GM12878 (cell line): Measurements from ENCODE around the gene FNIP1. TPM values are rescaled to one million over a fixed set of nuclear protein-coding genes. Genes with fewer than 3 reads are reported as not detected.

Experiments
- ATAC-seq: fragments of 200-7000 bp; cut with Tn5 transposase; 3 replicates; pipeline ENCODE4 v1.9.1; 2020; ENCODE audit warnings: mild to moderate bottlenecking, moderate library complexity
- BruUV-seq: library from RNA; stranded (reverse); fragments of 400-500 nt; replicated peaks from 2 replicates; lab custom pipeline; 2021; lab: Mats Ljungman, UMichigan
- CTCF ChIA-PET: fragments of 300-600 bp; sonication (Branson Sonifier 250); formaldehyde crosslinking; extraction: SDS; loops from one replicate; lab custom pipeline; 2021; ENCODE audit warnings: inconsistent platforms; lab: Yijun Ruan, JAX
- POLR2A ChIA-PET: fragments of 350-600 bp; formaldehyde crosslinking; extraction: SDS; loops from one replicate; lab custom pipeline; 2021; ENCODE audit warnings: inconsistent platforms; lab: Charles Lee
- RAD21 ChIA-PET: fragments of 300-600 bp; sonication (Branson Sonifier 250); formaldehyde crosslinking; loops from one replicate; lab custom pipeline; 2023; ENCODE audit warnings: antibody characterized with exemption; ENCODE audit not compliant: unreplicated experiment; lab: Charles Lee
- SMC1A ChIA-PET: fragments of 300-600 bp; sonication (Branson Sonifier 250); formaldehyde crosslinking; loops from one replicate; lab custom pipeline; 2023; ENCODE audit not compliant: unreplicated experiment, uncharacterized antibody; lab: Charles Lee
- DNase-seq: peaks from one replicate; pipeline ENCODE4 v3.0.0-alpha.2; 2011; ENCODE audit warnings: low read depth, low spot score
- FAIRE-seq: peaks from 3 replicates; lab custom pipeline; 2011; peaks lifted over from hg19 to GRCh38; lab: Jason Lieb, UNC
- H2AFZ ChIP-seq: 2 replicates; pipeline ENCODE4 v1.6.0; 2011; ENCODE audit warnings: low read depth, low read length, control low read depth; ENCODE audit not compliant: control insufficient read depth
- H3K27ac ChIP-seq: 2 replicates; pipeline ENCODE4 v1.5.1; 2011; ENCODE audit warnings: control low read depth; ENCODE audit not compliant: control insufficient read depth, insufficient read depth
- H3K27me3 ChIP-seq, 2 experiments: replicated peaks in 1 of 2; 2 replicates each; pipeline versions ENCODE4 v1.6.0 to v1.6.1; 2011; ENCODE audit warnings: low read length in 1 of 2; ENCODE audit not compliant: control insufficient read depth in 2 of 2, insufficient read depth in 2 of 2
- H3K36me3 ChIP-seq, 2 experiments: 2 replicates each; pipeline ENCODE4 v1.5.1; 2011; ENCODE audit warnings: low read length in 1 of 2; ENCODE audit not compliant: control insufficient read depth in 2 of 2, insufficient read depth in 2 of 2
- H3K4me1 ChIP-seq: 2 replicates; pipeline ENCODE4 v1.6.1; 2011; ENCODE audit warnings: mild to moderate bottlenecking, low read length, moderate library complexity, mixed read lengths; ENCODE audit not compliant: control insufficient read depth, insufficient read depth
- H3K4me2 ChIP-seq: 2 replicates; pipeline ENCODE4 v1.6.0; 2011; ENCODE audit warnings: control low read depth; ENCODE audit not compliant: control insufficient read depth, insufficient read depth
- H3K4me3 ChIP-seq: fragments of 200-600 bp; sonication (generic); 2 replicates; pipeline ENCODE4 v1.5.1; 2016
- H3K79me2 ChIP-seq: 2 replicates; pipeline ENCODE4 v1.6.0; 2011; ENCODE audit warnings: low read length; ENCODE audit not compliant: control insufficient read depth, insufficient read depth
- H3K9ac ChIP-seq: 2 replicates; pipeline ENCODE4 v1.8.0; 2011; ENCODE audit warnings: low read length, control low read depth, mixed read lengths; ENCODE audit not compliant: control insufficient read depth, insufficient read depth
- H3K9me3 ChIP-seq: replicated peaks from 3 replicates; pipeline ENCODE4 v1.5.1; 2011; ENCODE audit warnings: mild to moderate bottlenecking, low read length; ENCODE audit not compliant: control insufficient read depth, insufficient read depth
- H4K20me1 ChIP-seq: 2 replicates; pipeline ENCODE4 v1.6.0; 2011; ENCODE audit not compliant: control insufficient read depth, insufficient read depth
- BCLAF1 ChIP-seq: fragments of 450-650 bp; IDR thresholded peaks from 2 replicates; pipeline ENCODE4 v1.6.1; 2017; ENCODE audit warnings: antibody characterized with exemption, mild to moderate bottlenecking, moderate library complexity
- CBX3 ChIP-seq: fragments of 200-600 bp; sonication (generic); IDR thresholded peaks from 2 replicates; pipeline ENCODE4 v1.6.1; 2016; ENCODE audit warnings: low read depth, borderline replicate concordance
- KAT2A ChIP-seq: conservative IDR thresholded peaks from 2 replicates; pipeline ENCODE4 v1.6.1; 2011; ENCODE audit warnings: low read depth, low read length; ENCODE audit not compliant: control insufficient read depth
- MEF2A ChIP-seq: IDR thresholded peaks from 2 replicates; pipeline ENCODE4 v1.6.1; 2011; ENCODE audit warnings: low read depth, mild to moderate bottlenecking, low read length, moderate library complexity; ENCODE audit not compliant: insufficient read depth
- NR2F1 ChIP-seq: fragments of 450-650 bp; conservative IDR thresholded peaks from 2 replicates; pipeline ENCODE4 v1.6.1; 2017; ENCODE audit warnings: mild to moderate bottlenecking
- POU2F2 ChIP-seq: IDR thresholded peaks from 3 replicates; pipeline ENCODE4 v1.6.1; 2011; ENCODE audit warnings: low read depth, mild to moderate bottlenecking, low read length, borderline replicate concordance
- RB1 ChIP-seq: fragments of 450-650 bp; formaldehyde crosslinking; IDR thresholded peaks from 2 replicates; pipeline ENCODE4 v1.6.1; 2017; ENCODE audit warnings: mild to moderate bottlenecking, borderline replicate concordance
- RBBP5 ChIP-seq: fragments of 200-600 bp; sonication (generic); conservative IDR thresholded peaks from 2 replicates; pipeline ENCODE4 v1.6.1; 2016
- RELA ChIP-seq: fragments of 450-650 bp; IDR thresholded peaks from 2 replicates; pipeline ENCODE4 v1.8.0; 2014; ENCODE audit warnings: borderline replicate concordance; ENCODE audit not compliant: partially characterized antibody
- SMC3 ChIP-seq: IDR thresholded peaks from 2 replicates; pipeline ENCODE4 v1.6.1; 2011; ENCODE audit warnings: low read length, improper control_type of control experiment, borderline replicate concordance
- SPI1 ChIP-seq: IDR thresholded peaks from 2 replicates; pipeline ENCODE4 v1.6.1; 2011; ENCODE audit warnings: low read depth, mild to moderate bottlenecking, low read length, moderate library complexity, borderline replicate concordance; ENCODE audit not compliant: insufficient read depth
- YY1 ChIP-seq: IDR thresholded peaks from 2 replicates; pipeline ENCODE4 v1.6.1; 2011; ENCODE audit warnings: low read depth, mild to moderate bottlenecking, low read length
- ZBTB4 ChIP-seq: fragments of 450-650 bp; formaldehyde crosslinking; IDR thresholded peaks from 2 replicates; pipeline ENCODE4 v1.4.0; 2022; ENCODE audit warnings: mild to moderate bottlenecking, moderate library complexity
- WGBS: methylation state at CpG from one replicate; pipeline ENCODE4 v1.1.6; 2016; ENCODE audit warnings: low lambda C conversion rate; ENCODE audit not compliant: insufficient replicate concordance, insufficient coverage; ENCODE audit errors: missing lambda C conversion rate; 5-methylcytosine and 5-hydroxymethylcytosine counted together
- in situ Hi-C: fragments of 300-500 bp; cut with MboI; formaldehyde crosslinking; loops from 9 replicates; pipeline ENCODE4 v1.14.3; 2018; ENCODE audit warnings: mixed read lengths
- intact Hi-C: fragments of 100-400 bp; cut with micrococcal nuclease; formaldehyde crosslinking; loops from one replicate; pipeline ENCODE4 v1.14.2; 2022; ENCODE audit not compliant: unreplicated experiment
- polyA plus RNA-seq, 11 experiments: library from polyadenylated mRNA; depleted of rRNA in 4 of 11; unstranded in 6 of 11; stranded (reverse) in 5 of 11; fragments of >200 nt; fragmentation: Nextera tagmentation in 4 of 11; fragmentation: Illumina TruSeq in 1 of 11; extraction: Ambion mirVana in 4 of 11; extraction: Trizol in 1 of 11; gene quantifications; 1 replicate in 1 of 11; 2 replicates in 10 of 11; pipeline versions ENCODE4 v1.2.1 to v1.2.3, GENCODE V29; 2011 to 2016; ENCODE audit warnings: inconsistent platforms in 2 of 11, missing spikeins in 2 of 11, low read depth in 1 of 11
- total RNA-seq, 4 experiments: library from RNA; depleted of rRNA in 3 of 4; stranded (reverse); fragments of >200 nt in 3 of 4; fragmentation: Illumina TruSeq in 1 of 4; extraction: Trizol in 1 of 4; gene quantifications; 2 replicates each; pipeline versions ENCODE4 v1.2.1 to v1.2.3, GENCODE V29; 2013 to 2021

FNIP1 gene
- total and polyA plus RNA-seq, 10 of the 15 experiments (the other 5 are each of a cell fraction or from before 2014, with no cell fraction given), result 4.3 to 18.0 (median 14.0) TPM

- TF ChIP-seq RB1 (peak; percentile 65; the same call in 1 of the 2 replicates), RELA (no peak), ZBTB4 (no peak)
- TF ChIP-seq, all 136 proteins: peak for 25
These were observed 160.9 kb downstream of the FNIP1 start (continued) for GRCh38 chr5:131635684-131636572.

GRCh38 chr5:131634996-131635683, 161.7 kb downstream of the FNIP1 start, which contains the start of gene RAPGEF6:
RAPGEF6 (minus strand) TSS chr5:131635229; CDS start chr5:131635030, 199 bp downstream.
- Histone ChIP-seq H3K79me2 (peaks cover 49% of the 10 kb centered on the region), H4K20me1 (no peaks in the 10 kb centered on the region), H3K27ac (peak within 1 kb of the TSS; percentile 98), H3K9me3 (no peaks in the 10 kb centered on the region), H3K9ac (peak within 1 kb of the TSS; percentile 98), H2AFZ (peak within 1 kb of the TSS; percentile 81), H3K36me3 (no peaks in the 10 kb centered on the region), H3K4me1 (peaks cover 20% of the 10 kb centered on the region), H3K4me2 (peak within 1 kb of the TSS; percentile 77), H3K27me3 (no peaks in the 10 kb centered on the region), H3K4me3 (peak within 1 kb of the TSS; percentile 93)
- SMC1A ChIA-PET, result interaction anchor here (0.6 to 1.5 kb wide), 7 partner anchors 8 to 176 kb away, joined by 3 to 26 read pairs (median 3); no protein-coding TSS in a partner anchor
- DNase-seq (peak; percentile 100), ATAC-seq (peak; percentile 90), FAIRE-seq (peak; percentile 95)
- CTCF ChIA-PET, result interaction anchor here (1.3 kb wide), 1 partner anchor 11 kb away, joined by 6 read pairs; no protein-coding TSS in a partner anchor
- under 1% methylated on average over 55 of the region's 55 CpGs for WGBS
- no TSS peak for BruUV-seq
- intact Hi-C loops (loop anchor here (1.0 to 5.0 kb wide), 2 partner anchors 162 to 463 kb away; partner anchors contain the start of genes FNIP1 and LYRM7), in situ Hi-C loops (no loop called here)
- POLR2A ChIA-PET, result interaction anchor here (0.6 to 1.4 kb wide), 5 partner anchors 8 to 162 kb away, joined by 3 to 13 read pairs (median 6); partner anchors contain the start of gene FNIP1
- RAD21 ChIA-PET, result interaction anchor here (1.0 to 1.4 kb wide), 6 partner anchors 12 to 162 kb away, joined by 3 to 22 read pairs (median 4); partner anchors contain the start of gene FNIP1
- peak; percentile 90 for TF ChIP-seq NR2F1
- TF ChIP-seq SMC3, result peak; percentile 8; the same call in 1 of the 2 replicates
- no peak for TF ChIP-seq CBX3
- TF ChIP-seq RBBP5, result no peak
- TF ChIP-seq MEF2A, result peak; percentile 97
- TF ChIP-seq YY1, result peak; percentile 89
- TF ChIP-seq KAT2A, result no peak
- no peak for TF ChIP-seq SPI1
- TF ChIP-seq BCLAF1, result no peak
- TF ChIP-seq POU2F2, result peak; percentile 67
